ENCODE measurements around the gene ZNF501. TPM values are rescaled to one million over a fixed set of nuclear protein-coding genes. Genes with fewer than 3 reads are reported as not detected.
A peak's percentile ranks its signal among the peaks of the same experiment; 100 is the strongest.

The ZNF501 gene
- total RNA-seq, result 1 to 10 TPM in 4 of 5 donors, under 1 TPM in 1; 0.65 to 7.5 (median 4.6) TPM
- total RNA-seq (2013), result 5.8 TPM
- 1.1 to 10.6 (median 3.0) reads per million in 29 experiments for total RNA-seq

DNA sequence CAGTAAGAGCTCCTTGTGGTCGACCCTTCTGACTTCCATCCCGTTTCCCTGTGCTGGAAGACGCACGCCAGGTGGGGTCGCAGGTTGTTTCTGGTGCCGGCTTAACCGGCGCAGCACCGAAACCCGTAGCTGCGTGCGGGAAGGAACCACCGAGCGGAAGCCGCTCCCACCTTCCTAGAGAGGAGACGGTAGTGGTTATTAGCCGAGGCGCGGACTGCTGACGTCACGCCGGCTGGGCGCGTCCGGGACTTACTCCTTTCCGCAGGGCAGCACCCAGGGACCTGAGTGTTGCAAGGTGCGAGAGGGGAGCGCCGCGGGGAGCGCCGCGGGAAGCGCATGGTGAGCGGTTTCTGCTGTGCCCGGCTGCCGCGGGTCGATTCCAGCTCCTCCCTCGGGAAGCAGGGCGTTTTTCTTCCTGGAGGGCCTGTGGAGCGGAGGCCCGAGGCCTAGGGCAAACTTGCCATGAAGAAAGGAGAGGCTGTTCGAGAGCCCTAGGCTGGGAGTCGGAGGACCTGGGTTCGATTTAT is at the start of gene ZNF501:
ZNF501 (plus strand) TSS at position 252 of the 527 bp plus-strand sequence. CDS start 4,787 bp downstream, outside the sequence.
- Histone ChIP-seq H3K36me3 (ENCODE audit: control insufficient read depth in 2 of 2, extremely low read depth in 1 of 2, insufficient read depth in 1 of 2, low read length in 1 of 2) (peaks cover 0 to 16% of the 10 kb centered on the region in 2 donors), H3K9me3 (peaks cover 10% of the 10 kb centered on the region), H3K4me1 (ENCODE audit: control insufficient read depth in 1 of 2, extremely low read depth in 1 of 2, insufficient read depth in 2 of 2, low read length in 2 of 2) (peaks cover 2 to 11% of the 10 kb centered on the region in 2 experiments), H3K4me3 (ENCODE audit: control insufficient read depth in 1 of 2, extremely low read depth in 1 of 2, low read length in 1 of 2) (peak within 1 kb of the TSS; percentile 68 to 90), H3K27ac (ENCODE audit: low read length) (no peak within 1 kb of the TSS), H3K27me3 (replicated peaks in 1 of 2; ENCODE audit: control insufficient read depth in 2 of 2, extremely low read depth in 1 of 2, insufficient read depth in 2 of 2, low read length in 1 of 2) (no peaks in the 10 kb centered on the region)
- WGBS (ENCODE audit: insufficient coverage), result 2% methylated on average over 40 of the region's 46 CpGs
- H3K27me3 Mint-ChIP-seq, result no peaks in the 10 kb centered on the region
- H3K4me3 Mint-ChIP-seq, result peak within 1 kb of the TSS; percentile 88 to 98 (median 91)
- peaks cover 51% of the 10 kb centered on the region for H3K36me3 Mint-ChIP-seq
- DNase-seq (peak; percentile 63 to 90 (median 77)), ATAC-seq (replicated peaks in 1 of 4) (peak; percentile 94 to 98 (median 96))
- H3K9me3 Mint-ChIP-seq, result peaks cover 27 to 74% (median 49%) of the 10 kb centered on the region in 3 donors
- peak within 1 kb of the TSS; percentile 74 to 81 for H3K27ac Mint-ChIP-seq
- ChIA-PET CTCF (interaction anchor here (0.5 to 1.0 kb wide), 2 partner anchors 32 to 324 kb away, joined by 5 to 7 read pairs; partner anchors contain the start of genes KIAA1143 (in 1 of the 2) and KIF15 (in 1 of the 2)), POLR2A (interaction anchor here in 1 of 2 donors (0.6 kb wide), 1 partner anchor 32 kb away, joined by 3 read pairs; the partner anchor contains the start of genes KIAA1143 and KIF15)
- H3K4me1 Mint-ChIP-seq, result peaks cover 15 to 16% (median 16%) of the 10 kb centered on the region in 3 donors

DNA sequence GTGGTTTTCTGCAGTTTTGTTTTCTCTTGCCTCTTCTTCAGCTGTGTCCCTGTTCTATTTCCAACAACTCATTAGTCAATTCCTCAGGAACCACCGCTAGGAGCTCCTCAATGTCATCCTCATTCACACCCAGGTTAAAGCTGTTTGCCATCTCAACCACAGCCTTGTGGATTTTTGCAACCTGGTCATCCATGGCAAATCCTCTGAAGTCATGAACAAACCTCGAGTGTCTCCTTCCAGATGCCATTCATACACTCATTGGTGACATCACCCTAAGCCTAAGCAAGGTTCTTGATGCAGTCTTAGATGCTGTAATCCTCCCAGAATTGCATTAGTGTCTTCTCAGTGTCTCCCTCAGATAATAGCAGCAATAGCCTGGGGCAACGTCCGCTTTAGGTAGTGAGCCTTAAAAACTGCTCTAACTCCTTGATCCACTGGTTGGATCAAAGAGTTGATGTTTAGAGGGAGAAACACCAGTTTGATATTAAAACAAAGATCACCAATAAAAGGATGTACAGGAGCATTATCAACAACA is 48.4 kb upstream of the ZNF501 start:
- Mint-ChIP-seq H3K36me3 (peaks cover 19% of the 10 kb centered on the region), H3K27ac (no peak overlapping the region), H3K4me3 (no peak overlapping the region), H3K4me1 (peaks cover 10 to 19% (median 17%) of the 10 kb centered on the region in 3 donors), H3K9me3 (peaks cover 18 to 26% (median 22%) of the 10 kb centered on the region in 3 donors), H3K27me3 (peaks cover 6 to 17% of the 10 kb centered on the region in 2 donors)
- 63% methylated on average over 2 of the region's 4 CpGs for WGBS (ENCODE audit: insufficient coverage)
- Histone ChIP-seq H3K9me3 (peaks cover 2% of the 10 kb centered on the region), H3K27me3 (replicated peaks in 1 of 2; ENCODE audit: control insufficient read depth in 2 of 2, extremely low read depth in 1 of 2, insufficient read depth in 2 of 2, low read length in 1 of 2) (peaks cover 0 to 3% of the 10 kb centered on the region in 2 experiments), H3K27ac (ENCODE audit: low read length) (no peak overlapping the region), H3K4me3 (ENCODE audit: control insufficient read depth in 1 of 2, extremely low read depth in 1 of 2, low read length in 1 of 2) (no peak overlapping the region), H3K36me3 (ENCODE audit: control insufficient read depth in 2 of 2, extremely low read depth in 1 of 2, insufficient read depth in 1 of 2, low read length in 1 of 2) (peaks cover 0 to 3% of the 10 kb centered on the region in 2 donors), H3K4me1 (ENCODE audit: control insufficient read depth in 1 of 2, extremely low read depth in 1 of 2, insufficient read depth in 2 of 2, low read length in 2 of 2) (peaks cover 0 to 8% of the 10 kb centered on the region in 2 experiments)
- ATAC-seq (replicated peaks in 1 of 4) (no peak), DNase-seq (no peak)
- POLR2A ChIA-PET, result no interaction called here
- CTCF ChIA-PET, result no interaction called here

DNA sequence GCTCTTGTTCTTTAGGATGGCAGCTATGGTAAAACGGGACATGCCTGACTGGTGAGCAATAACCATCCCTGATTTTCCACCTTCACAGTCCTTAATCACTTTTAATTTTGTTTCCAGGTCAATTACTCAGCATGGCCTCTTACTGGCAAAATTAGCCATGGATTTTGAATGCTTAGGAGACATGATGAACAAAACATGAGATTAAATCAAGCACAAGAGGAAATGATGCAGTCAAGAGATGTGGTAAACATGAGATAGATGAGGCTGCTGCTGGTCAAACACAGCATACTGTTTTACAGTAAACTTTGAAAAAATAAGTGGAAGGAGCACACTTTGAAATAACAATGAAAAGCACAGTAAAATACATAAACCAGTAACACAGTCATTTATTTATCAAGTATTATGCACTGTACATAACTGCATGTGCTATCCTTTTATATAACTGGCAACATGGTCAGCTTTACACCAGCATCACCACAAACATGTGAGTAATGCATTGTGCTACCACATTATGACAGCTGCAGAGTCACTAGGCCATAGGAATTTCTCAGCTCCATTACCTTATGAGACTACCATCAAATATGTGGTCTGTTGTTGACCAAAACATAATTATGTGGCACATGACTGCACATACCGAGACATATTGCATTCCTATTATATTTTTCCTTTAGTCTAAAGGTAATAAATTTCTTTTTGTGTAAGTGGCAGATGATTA is 47.1 kb upstream of the ZNF501 start:
- Mint-ChIP-seq H3K36me3 (peaks cover 19% of the 10 kb centered on the region), H3K27ac (no peak overlapping the region), H3K4me3 (no peak overlapping the region), H3K4me1 (peaks cover 10 to 20% (median 19%) of the 10 kb centered on the region in 3 donors), H3K9me3 (peaks cover 24 to 36% (median 28%) of the 10 kb centered on the region in 3 donors), H3K27me3 (peaks cover 5 to 29% of the 10 kb centered on the region in 2 donors)
- peaks cover 8% of the 10 kb centered on the region for H3K9me3 ChIP-seq
- H3K27me3 ChIP-seq (replicated peaks in 1 of 2; ENCODE audit: control insufficient read depth in 2 of 2, extremely low read depth in 1 of 2, insufficient read depth in 2 of 2, low read length in 1 of 2), result peaks cover 0 to 6% of the 10 kb centered on the region in 2 experiments
- peaks cover 0 to 9% of the 10 kb centered on the region in 2 experiments for H3K4me1 ChIP-seq (ENCODE audit: control insufficient read depth in 1 of 2, extremely low read depth in 1 of 2, insufficient read depth in 2 of 2, low read length in 2 of 2)
- no CpG with 5 or more reads among the region's 2 CpGs for WGBS (ENCODE audit: insufficient coverage)
- DNase-seq, result no peak
- H3K36me3 ChIP-seq (ENCODE audit: control insufficient read depth in 2 of 2, extremely low read depth in 1 of 2, insufficient read depth in 1 of 2, low read length in 1 of 2), result peaks cover 0 to 3% of the 10 kb centered on the region in 2 donors
- no peak overlapping the region for H3K4me3 ChIP-seq (ENCODE audit: control insufficient read depth in 1 of 2, extremely low read depth in 1 of 2, low read length in 1 of 2)
- CTCF ChIA-PET, result no interaction called here
- H3K27ac ChIP-seq (ENCODE audit: low read length), result no peak overlapping the region
- no peak for ATAC-seq (replicated peaks in 1 of 4)
- POLR2A ChIA-PET, result no interaction called here

DNA sequence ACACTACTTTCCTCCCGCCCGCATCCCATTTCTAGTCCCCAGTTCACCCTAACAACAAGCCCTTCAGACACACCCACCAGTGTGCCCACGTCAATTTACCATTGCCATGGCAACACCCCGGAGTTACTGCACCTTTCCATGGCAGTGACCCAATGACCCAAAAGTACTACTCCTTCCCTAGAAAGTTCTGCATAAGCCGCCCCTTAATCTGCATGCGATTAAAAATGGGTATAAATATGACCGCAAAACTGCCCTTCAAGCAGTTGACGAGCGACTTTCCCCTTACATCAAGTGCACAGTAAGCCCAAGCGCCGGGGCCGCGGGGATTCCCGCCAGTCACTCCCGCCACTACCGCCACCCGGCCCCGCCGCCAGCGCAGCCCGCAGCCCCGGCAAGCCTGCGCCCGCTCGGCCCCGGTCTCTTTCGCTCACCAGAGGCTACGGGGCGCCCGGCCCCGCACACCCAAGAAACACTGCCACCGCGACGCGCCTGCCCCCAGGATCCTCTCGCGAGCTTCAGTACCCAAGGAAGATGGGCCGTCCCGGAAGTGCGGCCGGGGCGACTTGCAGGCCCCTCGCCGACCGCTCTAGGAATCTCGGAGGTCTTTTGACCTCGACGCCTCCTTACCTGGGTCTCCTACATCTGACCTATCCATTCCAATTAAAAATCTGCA is 44.2 kb upstream of the ZNF501 start:
- H3K27ac Mint-ChIP-seq, result peak overlapping the region in 1 of 2 donors; percentile 71
- Histone ChIP-seq H3K27ac (ENCODE audit: low read length) (no peak overlapping the region), H3K4me1 (ENCODE audit: control insufficient read depth in 1 of 2, extremely low read depth in 1 of 2, insufficient read depth in 2 of 2, low read length in 2 of 2) (peaks cover 0 to 9% of the 10 kb centered on the region in 2 experiments), H3K9me3 (peaks cover 8% of the 10 kb centered on the region), H3K36me3 (ENCODE audit: control insufficient read depth in 2 of 2, extremely low read depth in 1 of 2, insufficient read depth in 1 of 2, low read length in 1 of 2) (peaks cover 0 to 3% of the 10 kb centered on the region in 2 donors), H3K27me3 (replicated peaks in 1 of 2; ENCODE audit: control insufficient read depth in 2 of 2, extremely low read depth in 1 of 2, insufficient read depth in 2 of 2, low read length in 1 of 2) (peaks cover 0 to 14% of the 10 kb centered on the region in 2 experiments), H3K4me3 (ENCODE audit: control insufficient read depth in 1 of 2, extremely low read depth in 1 of 2, low read length in 1 of 2) (peak overlapping the region; percentile 48 to 86)
- peaks cover 25 to 49% of the 10 kb centered on the region in 2 donors for H3K27me3 Mint-ChIP-seq
- DNase-seq, result peak in 34 of 35 experiments; percentile 11 to 70 (median 38)
- CTCF ChIA-PET, result interaction anchor here in 1 of 2 donors (0.5 kb wide), 1 partner anchor 38 kb away, joined by 3 read pairs; no protein-coding TSS in a partner anchor
- H3K36me3 Mint-ChIP-seq, result peaks cover 19% of the 10 kb centered on the region
- peak; percentile 76 to 96 (median 86) for ATAC-seq (replicated peaks in 1 of 4)
- H3K4me3 Mint-ChIP-seq, result peak overlapping the region; percentile 74 to 97 (median 86)
- POLR2A ChIA-PET, result interaction anchor here in 1 of 2 donors (0.6 kb wide), 1 partner anchor 21 kb away, joined by 3 read pairs; no protein-coding TSS in a partner anchor
- 4% methylated on average over 35 of the region's 48 CpGs for WGBS (ENCODE audit: insufficient coverage)
- H3K9me3 Mint-ChIP-seq, result peaks cover 34 to 37% (median 35%) of the 10 kb centered on the region in 3 donors
- H3K4me1 Mint-ChIP-seq, result peaks cover 10 to 20% (median 19%) of the 10 kb centered on the region in 3 donors

DNA sequence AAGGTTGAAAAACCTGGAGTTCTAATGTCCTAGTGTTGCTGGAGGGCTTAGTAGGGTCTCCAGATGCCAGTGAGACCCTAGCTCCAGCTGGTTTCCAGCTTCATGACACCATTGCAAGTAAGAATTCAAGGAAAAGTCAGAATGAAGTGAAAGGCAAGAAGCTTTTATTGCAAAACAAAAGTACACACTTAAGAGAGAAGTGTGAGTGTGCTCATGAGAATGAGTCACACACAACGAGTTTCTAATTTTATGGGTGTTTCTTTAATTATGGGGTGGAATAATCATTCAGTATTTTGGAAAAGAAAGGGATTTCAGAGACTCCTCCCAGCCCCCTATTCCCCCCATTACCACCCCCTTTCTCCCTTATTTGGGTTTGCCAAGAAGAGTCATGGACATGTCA is 41.5 kb upstream of the ZNF501 start:
- peaks cover 51 to 58% of the 10 kb centered on the region in 2 donors for H3K27me3 Mint-ChIP-seq

More for the DNA sequence above, 41.5 kb upstream of the ZNF501 start:
- Histone ChIP-seq H3K4me1 (ENCODE audit: control insufficient read depth in 1 of 2, extremely low read depth in 1 of 2, insufficient read depth in 2 of 2, low read length in 2 of 2) (peaks cover 0 to 9% of the 10 kb centered on the region in 2 experiments), H3K27me3 (replicated peaks in 1 of 2; ENCODE audit: control insufficient read depth in 2 of 2, extremely low read depth in 1 of 2, insufficient read depth in 2 of 2, low read length in 1 of 2) (peaks cover 0 to 17% of the 10 kb centered on the region in 2 experiments), H3K27ac (ENCODE audit: low read length) (no peak overlapping the region), H3K36me3 (ENCODE audit: control insufficient read depth in 2 of 2, extremely low read depth in 1 of 2, insufficient read depth in 1 of 2, low read length in 1 of 2) (peaks cover 0 to 3% of the 10 kb centered on the region in 2 donors), H3K9me3 (peaks cover 6% of the 10 kb centered on the region), H3K4me3 (ENCODE audit: control insufficient read depth in 1 of 2, extremely low read depth in 1 of 2, low read length in 1 of 2) (no peak overlapping the region)
- Mint-ChIP-seq H3K9me3 (peaks cover 25 to 52% (median 37%) of the 10 kb centered on the region in 3 donors), H3K36me3 (peaks cover 16% of the 10 kb centered on the region), H3K4me3 (no peak overlapping the region), H3K27ac (no peak overlapping the region), H3K4me1 (peaks cover 10 to 20% (median 19%) of the 10 kb centered on the region in 3 donors)
- CTCF ChIA-PET, result no interaction called here
- no CpG with 5 or more reads among the region's 1 CpG for WGBS (ENCODE audit: insufficient coverage)
- ATAC-seq (replicated peaks in 1 of 4), result no peak
- DNase-seq, result no peak
- POLR2A ChIA-PET, result no interaction called here

Measured in T-cell (primary cell).